ENCODE results near the gene FNIP2. TPM values are rescaled to one million over a fixed set of nuclear protein-coding genes. Genes with fewer than 3 reads are reported as not detected.

The FNIP2 gene
- total and polyA plus RNA-seq, 9 of the 15 experiments (the other 6 are each of a cell fraction or from before 2014, with no cell fraction given): 1.7 to 15.5 (median 8.3) TPM

DNA sequence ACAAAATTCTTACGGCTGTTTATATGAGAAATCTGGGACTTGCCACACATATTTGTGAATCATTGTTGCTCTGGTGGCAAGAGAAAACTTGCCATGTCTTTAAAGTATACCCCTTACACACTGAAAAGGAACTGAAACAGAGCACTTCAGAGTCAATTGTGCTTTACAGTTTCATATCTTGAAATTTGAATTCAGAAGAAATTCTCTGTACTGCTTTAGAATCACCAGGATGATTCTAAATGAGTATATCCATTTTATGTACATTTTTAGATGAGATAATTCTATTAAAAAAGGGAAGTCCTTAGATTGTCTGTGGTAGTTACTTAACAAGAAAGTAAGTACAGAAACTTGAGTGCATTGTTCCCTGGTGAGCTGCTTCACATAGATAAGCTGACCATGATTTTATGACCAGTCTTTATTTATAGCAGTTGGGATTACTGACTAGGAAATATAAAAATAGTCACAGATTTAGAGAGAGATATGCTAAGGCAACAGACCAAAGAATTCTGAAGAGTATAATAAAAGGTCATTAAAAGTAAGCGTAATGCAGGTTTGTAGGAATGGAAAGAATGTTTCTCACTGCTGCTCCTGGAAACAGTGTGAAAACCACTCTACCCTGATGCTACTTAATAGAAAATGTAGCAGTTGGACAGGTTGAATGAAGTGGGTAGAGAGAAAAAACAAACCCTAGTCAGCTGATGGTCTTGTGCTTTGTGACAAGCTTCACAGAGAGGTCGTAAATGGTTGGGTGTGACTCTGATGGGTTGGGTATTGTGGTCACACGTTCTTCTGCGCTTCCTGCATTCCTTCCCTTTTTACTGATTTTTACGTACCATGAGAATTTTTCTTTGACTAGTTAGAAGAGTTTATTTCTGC is 41.0 kb downstream of the FNIP2 start (continued):
- TF ChIP-seq XRCC4 (IDR thresholded peaks at IDR 0.05; ENCODE audit: extremely low read depth, insufficient read depth, insufficient read length): no peak
- TF ChIP-seq FOXJ2 (tag; IDR thresholded peaks at IDR 0.05): no peak
- no peak for TF ChIP-seq WHSC1 (IDR thresholded peaks at IDR 0.05; ENCODE audit: low read length)
- peak; percentile 51 for TF ChIP-seq CBFA2T2 (conservative IDR thresholded peaks at IDR 0.05)
- TF ChIP-seq MBD2 (IDR thresholded peaks at IDR 0.05; ENCODE audit: borderline replicate concordance, low read depth): 0 out of 2 replicates have a peak, but pooled peaks have one; percentile 34
- TF ChIP-seq CEBPG (CRISPR knock-in tag; IDR thresholded peaks at IDR 0.05): no peak
- TF ChIP-seq CEBPG (tag; conservative IDR thresholded peaks at IDR 0.05 in 1 of 2, IDR thresholded peaks at IDR 0.05 in 1 of 2): no peak
- no peak for TF ChIP-seq HNRNPK (IDR thresholded peaks at IDR 0.05; ENCODE audit: low read depth, low read length, poor library complexity, severe bottlenecking)
- no peak for TF ChIP-seq ZNF445 (CRISPR knock-in tag; IDR thresholded peaks at IDR 0.05; ENCODE audit: low read depth)
- no peak; the same call in 1 of the 2 replicates for TF ChIP-seq SMARCC2 (IDR thresholded peaks at IDR 0.05; ENCODE audit: low read depth)
- TF ChIP-seq NR3C1 (CRISPR knock-in tag; IDR thresholded peaks at IDR 0.05): no peak
- TF ChIP-seq JUND (IDR thresholded peaks at IDR 0.05; ENCODE audit: borderline replicate concordance, low read depth, low read length): no peak
- peak; percentile 16; the same call in 2 of the 3 replicates for TF ChIP-seq JUND (tag; IDR thresholded peaks at IDR 0.05; ENCODE audit: borderline replicate concordance, low read depth, low read length)
- TF ChIP-seq PHF21A (IDR thresholded peaks at IDR 0.05; ENCODE audit: borderline replicate concordance, low read depth): no peak
- no peak for TF ChIP-seq YY1 (IDR thresholded peaks at IDR 0.05; ENCODE audit: borderline replicate concordance in 1 of 3, control insufficient read depth in 1 of 3, extremely low read depth in 1 of 3, insufficient read depth in 3 of 3, insufficient read length in 1 of 3, insufficient replicate concordance in 2 of 3, low read depth in 1 of 3, low read length in 2 of 3)
- TF ChIP-seq, protein P1, sequence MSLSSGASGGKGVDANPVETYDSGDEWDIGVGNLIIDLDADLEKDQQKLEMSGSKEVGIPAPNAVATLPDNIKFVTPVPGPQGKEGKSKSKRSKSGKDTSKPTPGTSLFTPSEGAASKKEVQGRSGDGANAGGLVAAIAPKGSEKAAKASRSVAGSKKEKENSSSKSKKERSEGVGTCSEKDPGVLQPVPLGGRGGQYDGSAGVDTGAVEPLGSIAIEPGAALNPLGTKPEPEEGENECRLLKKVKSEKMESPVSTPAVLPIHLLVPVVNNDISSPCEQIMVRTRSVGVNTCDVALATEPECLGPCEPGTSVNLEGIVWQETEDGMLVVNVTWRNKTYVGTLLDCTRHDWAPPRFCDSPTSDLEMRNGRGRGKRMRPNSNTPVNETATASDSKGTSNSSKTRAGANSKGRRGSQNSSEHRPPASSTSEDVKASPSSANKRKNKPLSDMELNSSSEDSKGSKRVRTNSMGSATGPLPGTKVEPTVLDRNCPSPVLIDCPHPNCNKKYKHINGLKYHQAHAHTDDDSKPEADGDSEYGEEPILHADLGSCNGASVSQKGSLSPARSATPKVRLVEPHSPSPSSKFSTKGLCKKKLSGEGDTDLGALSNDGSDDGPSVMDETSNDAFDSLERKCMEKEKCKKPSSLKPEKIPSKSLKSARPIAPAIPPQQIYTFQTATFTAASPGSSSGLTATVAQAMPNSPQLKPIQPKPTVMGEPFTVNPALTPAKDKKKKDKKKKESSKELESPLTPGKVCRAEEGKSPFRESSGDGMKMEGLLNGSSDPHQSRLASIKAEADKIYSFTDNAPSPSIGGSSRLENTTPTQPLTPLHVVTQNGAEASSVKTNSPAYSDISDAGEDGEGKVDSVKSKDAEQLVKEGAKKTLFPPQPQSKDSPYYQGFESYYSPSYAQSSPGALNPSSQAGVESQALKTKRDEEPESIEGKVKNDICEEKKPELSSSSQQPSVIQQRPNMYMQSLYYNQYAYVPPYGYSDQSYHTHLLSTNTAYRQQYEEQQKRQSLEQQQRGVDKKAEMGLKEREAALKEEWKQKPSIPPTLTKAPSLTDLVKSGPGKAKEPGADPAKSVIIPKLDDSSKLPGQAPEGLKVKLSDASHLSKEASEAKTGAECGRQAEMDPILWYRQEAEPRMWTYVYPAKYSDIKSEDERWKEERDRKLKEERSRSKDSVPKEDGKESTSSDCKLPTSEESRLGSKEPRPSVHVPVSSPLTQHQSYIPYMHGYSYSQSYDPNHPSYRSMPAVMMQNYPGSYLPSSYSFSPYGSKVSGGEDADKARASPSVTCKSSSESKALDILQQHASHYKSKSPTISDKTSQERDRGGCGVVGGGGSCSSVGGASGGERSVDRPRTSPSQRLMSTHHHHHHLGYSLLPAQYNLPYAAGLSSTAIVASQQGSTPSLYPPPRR (CRISPR knock-in tag; IDR thresholded peaks at IDR 0.05; ENCODE audit: borderline replicate concordance): no peak
- TF ChIP-seq ZNF24 (IDR thresholded peaks at IDR 0.05): no peak
- peak; percentile 66 for TF ChIP-seq NCOR1 (IDR thresholded peaks at IDR 0.05)
- no peak for TF ChIP-seq TCF7 (IDR thresholded peaks at IDR 0.05; ENCODE audit: borderline replicate concordance)
- no peak for TF ChIP-seq ZNF79 (CRISPR knock-in tag; IDR thresholded peaks at IDR 0.05; ENCODE audit: low read depth)
- no peak for TF ChIP-seq KAT7 (CRISPR knock-in tag; IDR thresholded peaks at IDR 0.05; ENCODE audit: borderline replicate concordance)
- TF ChIP-seq BCOR (IDR thresholded peaks at IDR 0.05): no peak

Measured in K562 (cell line).